Measurements from ENCODE around the gene RNF150.

Gene RNF150

DNA sequence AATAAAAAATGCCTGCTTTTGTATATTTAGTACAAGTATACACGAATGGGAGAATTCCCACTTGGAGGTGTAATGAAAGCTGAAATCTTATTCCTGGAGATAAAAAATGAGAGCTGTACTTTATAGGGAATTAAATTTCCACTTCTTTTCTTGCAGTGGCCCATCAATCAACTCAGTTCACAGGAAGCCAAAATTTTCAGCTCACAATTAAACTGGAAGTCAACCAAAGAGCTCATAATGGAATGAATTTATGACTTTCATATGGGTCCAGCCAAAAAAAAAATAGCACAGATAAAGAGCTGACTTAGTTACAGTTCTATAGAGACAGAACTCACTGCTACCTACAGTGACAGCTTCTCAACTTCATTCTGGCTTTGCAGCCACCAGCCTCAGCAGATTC, 261.9 kb downstream of the RNF150 start:
- H3K4me3 ChIP-seq (ENCODE audit: control insufficient read depth, low read depth, low read length) = no peak overlapping the region
- DNase-seq (ENCODE audit: low read depth) = no peak
- TF ChIP-seq, protein P1, sequence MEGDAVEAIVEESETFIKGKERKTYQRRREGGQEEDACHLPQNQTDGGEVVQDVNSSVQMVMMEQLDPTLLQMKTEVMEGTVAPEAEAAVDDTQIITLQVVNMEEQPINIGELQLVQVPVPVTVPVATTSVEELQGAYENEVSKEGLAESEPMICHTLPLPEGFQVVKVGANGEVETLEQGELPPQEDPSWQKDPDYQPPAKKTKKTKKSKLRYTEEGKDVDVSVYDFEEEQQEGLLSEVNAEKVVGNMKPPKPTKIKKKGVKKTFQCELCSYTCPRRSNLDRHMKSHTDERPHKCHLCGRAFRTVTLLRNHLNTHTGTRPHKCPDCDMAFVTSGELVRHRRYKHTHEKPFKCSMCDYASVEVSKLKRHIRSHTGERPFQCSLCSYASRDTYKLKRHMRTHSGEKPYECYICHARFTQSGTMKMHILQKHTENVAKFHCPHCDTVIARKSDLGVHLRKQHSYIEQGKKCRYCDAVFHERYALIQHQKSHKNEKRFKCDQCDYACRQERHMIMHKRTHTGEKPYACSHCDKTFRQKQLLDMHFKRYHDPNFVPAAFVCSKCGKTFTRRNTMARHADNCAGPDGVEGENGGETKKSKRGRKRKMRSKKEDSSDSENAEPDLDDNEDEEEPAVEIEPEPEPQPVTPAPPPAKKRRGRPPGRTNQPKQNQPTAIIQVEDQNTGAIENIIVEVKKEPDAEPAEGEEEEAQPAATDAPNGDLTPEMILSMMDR (conservative IDR thresholded peaks at IDR 0.05; ENCODE audit: control insufficient read depth, insufficient read depth, low read depth, low read length) = no peak

DNA sequence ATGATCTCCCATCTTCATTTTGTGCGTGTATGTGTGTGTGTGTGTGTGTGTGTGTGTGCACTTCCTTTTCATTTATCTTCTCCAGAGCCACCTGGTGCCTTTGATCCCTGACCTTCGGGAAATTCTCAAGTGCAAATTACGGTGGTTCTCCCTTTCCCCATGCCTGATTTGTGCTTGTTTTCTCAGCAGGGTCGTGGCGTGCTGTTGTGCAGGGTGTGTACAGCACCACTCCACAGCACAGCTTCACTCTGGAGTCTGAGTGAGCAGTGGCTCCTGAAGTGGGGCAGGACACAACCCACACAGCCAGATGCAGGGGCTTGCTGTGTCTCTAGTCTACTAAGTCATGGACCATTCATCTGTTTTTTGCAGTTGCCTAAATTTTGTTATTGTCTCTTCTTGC, 262.8 kb downstream of the RNF150 start:
- TF ChIP-seq, protein P1 (conservative IDR thresholded peaks at IDR 0.05; ENCODE audit: control insufficient read depth, insufficient read depth, low read depth, low read length) = no peak
- DNase-seq (ENCODE audit: low read depth) = no peak
- no peak overlapping the region for H3K4me3 ChIP-seq (ENCODE audit: control insufficient read depth, low read depth, low read length)

DNA sequence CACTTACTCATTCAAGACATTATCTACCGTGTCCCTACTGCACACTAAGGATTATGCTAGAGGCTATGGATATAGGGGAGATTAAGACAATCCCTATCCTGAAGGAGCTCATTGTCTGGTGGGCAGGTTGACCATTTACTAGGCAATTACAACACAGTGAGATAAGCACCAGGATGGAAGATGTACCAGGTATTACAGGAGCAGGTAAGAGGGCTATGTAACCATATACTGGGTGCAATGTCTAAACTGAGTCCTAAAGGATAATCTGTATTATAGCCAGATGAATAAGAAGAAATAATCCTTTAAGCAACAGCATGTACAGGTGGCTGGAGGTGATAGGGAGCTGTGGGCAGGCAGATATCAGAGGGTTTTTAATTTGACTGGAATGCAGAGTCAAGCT, 263.8 kb downstream of the RNF150 start:
- TF ChIP-seq, protein P1 (conservative IDR thresholded peaks at IDR 0.05; ENCODE audit: control insufficient read depth, insufficient read depth, low read depth, low read length) = no peak
- no peak overlapping the region for H3K4me3 ChIP-seq (ENCODE audit: control insufficient read depth, low read depth, low read length)
- no peak for DNase-seq (ENCODE audit: low read depth)

DNA sequence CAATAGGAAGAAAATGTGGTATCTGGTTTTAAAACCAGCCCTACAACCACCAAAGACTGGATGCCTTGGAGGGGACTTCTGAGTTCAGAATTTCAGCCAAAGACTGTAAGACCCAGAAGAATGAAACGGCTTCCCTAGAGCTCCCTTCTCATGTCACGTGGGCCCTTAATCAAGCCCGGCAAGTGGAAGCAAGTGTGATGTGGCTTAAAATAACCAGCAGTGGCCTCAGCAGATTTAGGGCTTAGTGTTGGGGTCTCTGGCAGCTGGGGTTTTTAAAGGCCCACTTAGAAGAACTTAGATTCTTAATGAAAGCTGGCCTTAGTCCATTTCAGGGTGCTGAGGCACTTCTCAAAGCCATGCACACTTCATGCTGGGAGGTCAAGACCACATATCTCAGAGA, 265.9 kb downstream of the RNF150 start:
- no peak for DNase-seq (ENCODE audit: low read depth)
- TF ChIP-seq, protein P1 (conservative IDR thresholded peaks at IDR 0.05; ENCODE audit: control insufficient read depth, insufficient read depth, low read depth, low read length) = no peak
- no peak overlapping the region for H3K4me3 ChIP-seq (ENCODE audit: control insufficient read depth, low read depth, low read length)

DNA sequence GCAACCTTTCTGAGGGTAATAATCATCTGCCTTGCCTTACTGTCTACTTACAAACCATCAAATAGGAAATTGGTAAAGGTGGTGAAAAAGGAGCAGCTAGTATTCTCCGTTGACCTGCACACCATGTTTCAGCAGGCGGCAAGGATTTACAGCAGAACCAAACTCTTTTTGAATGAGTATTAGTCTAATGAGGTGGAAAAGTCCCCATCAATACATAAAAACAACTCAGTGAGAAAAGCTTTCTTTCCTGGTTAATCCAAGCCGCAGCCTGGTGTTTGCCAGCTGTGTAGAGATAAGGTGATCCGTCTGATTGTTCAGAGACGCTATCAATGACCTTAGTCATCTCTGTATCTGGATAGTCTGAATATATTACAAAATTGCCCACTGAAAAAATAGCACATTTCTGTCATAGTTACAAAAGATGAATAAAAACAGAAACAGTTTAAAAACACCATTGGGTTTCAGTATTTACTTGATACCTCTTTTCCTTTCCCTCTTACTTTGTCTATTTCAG, 266.7 kb downstream of the RNF150 start:
- TF ChIP-seq, protein P1 (conservative IDR thresholded peaks at IDR 0.05; ENCODE audit: control insufficient read depth, insufficient read depth, low read depth, low read length) = no peak
- no peak for DNase-seq (ENCODE audit: low read depth)
- no peak overlapping the region for H3K4me3 ChIP-seq (ENCODE audit: control insufficient read depth, low read depth, low read length)

DNA sequence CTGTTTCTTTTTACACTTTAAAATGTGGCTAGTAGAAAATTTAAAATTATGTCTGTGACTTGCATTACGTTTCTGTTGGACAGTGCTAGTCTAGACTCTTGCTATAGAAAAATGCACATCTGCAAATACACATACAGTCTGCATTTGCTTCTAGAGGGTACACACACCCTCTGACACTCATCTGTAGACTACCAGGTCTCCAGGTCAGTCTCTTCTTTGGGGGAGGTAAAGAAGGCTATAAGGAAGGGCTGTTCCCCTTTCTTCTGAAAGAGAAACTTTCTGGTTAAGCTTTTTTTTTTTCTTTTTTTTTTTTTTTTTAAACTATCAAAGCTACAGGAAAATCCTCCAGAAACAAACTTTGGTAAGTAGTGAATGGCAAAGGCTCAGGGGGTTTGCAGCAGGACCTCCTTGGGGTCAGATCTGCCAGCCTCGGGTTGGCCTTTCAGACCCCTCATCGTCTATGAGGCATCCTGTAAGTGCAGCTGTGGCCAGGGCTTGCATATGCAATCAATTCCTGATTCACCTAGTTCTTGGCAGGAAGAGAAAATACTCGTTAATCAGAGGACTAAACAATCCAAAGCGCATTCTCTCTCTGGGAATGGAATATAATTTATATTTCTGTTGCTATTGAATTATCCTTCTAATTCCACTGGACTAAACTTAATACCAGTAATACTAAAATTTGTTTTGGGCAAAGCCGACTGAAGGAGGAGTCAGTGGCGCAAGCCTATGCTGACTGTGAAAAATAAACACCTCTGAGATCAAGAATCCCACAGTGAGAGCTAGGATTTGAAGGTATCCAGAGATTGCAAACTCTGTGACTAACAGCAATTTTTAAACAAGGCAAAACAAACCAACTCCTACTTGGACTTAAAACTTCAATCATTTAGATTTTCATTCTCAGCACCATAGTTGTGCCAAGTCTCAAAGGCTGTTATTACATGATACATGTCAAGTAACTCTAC, 267.7 kb downstream of the RNF150 start:
- TF ChIP-seq, protein P1 (conservative IDR thresholded peaks at IDR 0.05; ENCODE audit: control insufficient read depth, insufficient read depth, low read depth, low read length) = no peak
- DNase-seq (ENCODE audit: low read depth) = peak; percentile 6
- no peak overlapping the region for H3K4me3 ChIP-seq (ENCODE audit: control insufficient read depth, low read depth, low read length)
